Astrocyte (in vitro differentiated cells and primary cell): ENCODE data around the gene CLEC3B. TPM values are rescaled to one million over a fixed set of nuclear protein-coding genes. Genes with fewer than 3 reads are reported as not detected.
A peak's percentile ranks its signal among the peaks of the same experiment; 100 is the strongest.

Experiments used
- DNase-seq: peaks from one replicate; pipeline ENCODE4 v3.0.0-alpha.2; 2010; ENCODE audit warnings: low read depth
- FAIRE-seq: peaks from 2 replicates; lab custom pipeline; 2011; peaks lifted over from hg19 to GRCh38; lab: Jason Lieb, UNC
- H2AFZ ChIP-seq: 2 replicates; pipeline ENCODE4 v1.6.0; 2012; ENCODE audit warnings: low read depth, low read length, inconsistent platforms
- H3K27ac ChIP-seq: 2 replicates; pipeline ENCODE4 v1.5.1; 2011; ENCODE audit warnings: low read depth, low read length, inconsistent platforms
- H3K27me3 ChIP-seq: 2 replicates; pipeline ENCODE4 v1.6.0; 2011; ENCODE audit warnings: low read length, inconsistent platforms; ENCODE audit not compliant: insufficient read depth
- H3K36me3 ChIP-seq: 2 replicates; pipeline ENCODE4 v1.5.1; 2011; ENCODE audit warnings: low read length, inconsistent platforms; ENCODE audit not compliant: insufficient read depth
- H3K4me1 ChIP-seq: 2 replicates; pipeline ENCODE4 v1.5.1; 2011; ENCODE audit warnings: low read length, inconsistent platforms; ENCODE audit not compliant: insufficient read depth
- H3K4me2 ChIP-seq: 2 replicates; pipeline ENCODE4 v1.6.0; 2012; ENCODE audit warnings: low read length, inconsistent platforms
- H3K4me3 ChIP-seq: 2 replicates; pipeline ENCODE4 v1.5.1; 2011; ENCODE audit warnings: low read depth, mild to moderate bottlenecking, low read length, inconsistent platforms; ENCODE audit not compliant: insufficient read depth
- H3K79me2 ChIP-seq: 2 replicates; pipeline ENCODE4 v1.6.0; 2012; ENCODE audit warnings: mild to moderate bottlenecking, low read length, inconsistent platforms; ENCODE audit not compliant: insufficient read depth
- H3K9ac ChIP-seq: 2 replicates; pipeline ENCODE4 v1.6.0; 2012; ENCODE audit warnings: mild to moderate bottlenecking, low read length, inconsistent platforms
- H3K9me3 ChIP-seq: 2 replicates; pipeline ENCODE4 v1.5.1; 2012; ENCODE audit warnings: low read depth, mild to moderate bottlenecking, low read length, inconsistent platforms; ENCODE audit not compliant: insufficient read depth
- H4K20me1 ChIP-seq: 2 replicates; pipeline ENCODE4 v1.6.0; 2012; ENCODE audit warnings: low read length, inconsistent platforms; ENCODE audit not compliant: insufficient read depth
- H3K27ac Mint-ChIP-seq: one replicate; pipeline ENCODE4 v1.8.0; 2021; ENCODE audit warnings: mild to moderate bottlenecking, mixed read lengths; ENCODE audit not compliant: unreplicated experiment
- H3K27me3 Mint-ChIP-seq: one replicate; pipeline ENCODE4 v1.8.0; 2021; ENCODE audit warnings: low read depth, mixed read lengths; ENCODE audit not compliant: unreplicated experiment
- H3K36me3 Mint-ChIP-seq: one replicate; pipeline ENCODE4 v1.8.0; 2021; ENCODE audit warnings: low read depth, mixed read lengths; ENCODE audit not compliant: unreplicated experiment
- H3K4me1 Mint-ChIP-seq: one replicate; pipeline ENCODE4 v1.8.0; 2021; ENCODE audit warnings: low read depth, mixed read lengths; ENCODE audit not compliant: unreplicated experiment
- H3K4me3 Mint-ChIP-seq: one replicate; pipeline ENCODE4 v1.8.0; 2021; ENCODE audit warnings: mild to moderate bottlenecking, moderate library complexity, mixed read lengths; ENCODE audit not compliant: unreplicated experiment
- H3K9me3 Mint-ChIP-seq: one replicate; pipeline ENCODE4 v1.8.0; 2021; ENCODE audit warnings: mild to moderate bottlenecking, mixed read lengths; ENCODE audit not compliant: unreplicated experiment
- CTCF ChIP-seq: IDR thresholded peaks from 2 replicates; pipeline ENCODE4 v1.5.1; 2011; ENCODE audit warnings: low read depth, mild to moderate bottlenecking, inconsistent platforms, low read length, moderate library complexity; ENCODE audit not compliant: insufficient read depth
- EZH2 ChIP-seq: IDR thresholded peaks from 2 replicates; pipeline ENCODE4 v1.6.1; 2012; ENCODE audit warnings: mild to moderate bottlenecking, low read length, inconsistent platforms; ENCODE audit not compliant: insufficient read depth
- total RNA-seq: library from RNA; stranded (reverse); gene quantifications from 2 replicates; pipeline ENCODE4 v1.2.1, GENCODE V29; 2021

Gene CLEC3B
- total RNA-seq, 1 donor from 2014 or later: 0.32 TPM

GRCh38 chr3:45064512-45065372 is 38.6 kb downstream of the CLEC3B start:
- no peaks in the 10 kb centered on the region for H3K9me3 Mint-ChIP-seq
- peak overlapping the region; percentile 69 for H3K27ac ChIP-seq
- DNase-seq: peak; percentile 91

GRCh38 chr3:45065373-45065720 is 39.2 kb downstream of the CLEC3B start:
- Histone ChIP-seq H3K27ac (peak overlapping the region; percentile 48), H3K9ac (no peak overlapping the region), H3K9me3 (no peaks in the 10 kb centered on the region), H3K4me3 (no peak overlapping the region), H4K20me1 (no peaks in the 10 kb centered on the region), H3K27me3 (no peaks in the 10 kb centered on the region), H2AFZ (no peak overlapping the region), H3K79me2 (no peaks in the 10 kb centered on the region), H3K4me2 (peak overlapping the region; percentile 1), H3K36me3 (no peaks in the 10 kb centered on the region), H3K4me1 (peaks cover 39% of the 10 kb centered on the region)
- Mint-ChIP-seq H3K9me3 (no peaks in the 10 kb centered on the region), H3K4me3 (no peak overlapping the region), H3K36me3 (no peaks in the 10 kb centered on the region), H3K27ac (peak overlapping the region; percentile 29), H3K4me1 (peaks cover 24% of the 10 kb centered on the region), H3K27me3 (peaks cover 2% of the 10 kb centered on the region)
- no peak for TF ChIP-seq EZH2
- no peak for TF ChIP-seq CTCF
- DNase-seq: no peak
- no peak for FAIRE-seq

More at GRCh38 chr3:45064512-45065372, 38.6 kb downstream of the CLEC3B start:
- Mint-ChIP-seq H3K27me3 (peaks cover 2% of the 10 kb centered on the region), H3K27ac (peak overlapping the region; percentile 29), H3K4me1 (peaks cover 24% of the 10 kb centered on the region), H3K4me3 (no peak overlapping the region), H3K36me3 (no peaks in the 10 kb centered on the region)
- TF ChIP-seq CTCF (no peak), EZH2 (no peak)
- Histone ChIP-seq H3K27me3 (no peaks in the 10 kb centered on the region), H2AFZ (peak overlapping the region; percentile 40), H3K4me3 (peak overlapping the region; percentile 22), H3K36me3 (no peaks in the 10 kb centered on the region), H3K9me3 (no peaks in the 10 kb centered on the region), H3K4me1 (peaks cover 39% of the 10 kb centered on the region), H3K4me2 (peak overlapping the region; percentile 68), H3K9ac (no peak overlapping the region), H4K20me1 (no peaks in the 10 kb centered on the region), H3K79me2 (no peaks in the 10 kb centered on the region)
- FAIRE-seq: peak; percentile 65
